ENCODE data around the gene ASTN2.

The ASTN2 gene

GRCh38 chr9:117125531-117125930 is 289.3 kb downstream of the ASTN2 start:
- no peak for TF ChIP-seq CTCF (IDR thresholded peaks at IDR 0.05; ENCODE audit: low read depth, low read length, missing control alignments)
- DNase-seq (ENCODE audit: extremely low read depth, low read depth), result no peak
- no peak overlapping the region for H3K4me3 ChIP-seq (replicated peaks; ENCODE audit: low read depth, low read length)

GRCh38 chr9:117123729-117124128 is 291.1 kb downstream of the ASTN2 start:
- no peak for TF ChIP-seq CTCF (IDR thresholded peaks at IDR 0.05; ENCODE audit: low read depth, low read length, missing control alignments)
- no peak overlapping the region for H3K4me3 ChIP-seq (replicated peaks; ENCODE audit: low read depth, low read length)
- no peak for DNase-seq (ENCODE audit: extremely low read depth, low read depth)

GRCh38 chr9:117122953-117123352 is 291.9 kb downstream of the ASTN2 start:
- DNase-seq (ENCODE audit: extremely low read depth, low read depth), result no peak
- H3K4me3 ChIP-seq (replicated peaks; ENCODE audit: low read depth, low read length), result no peak overlapping the region
- no peak for TF ChIP-seq CTCF (IDR thresholded peaks at IDR 0.05; ENCODE audit: low read depth, low read length, missing control alignments)

- DNase-seq (ENCODE audit: extremely low read depth, low read depth), result no peak
- no peak for TF ChIP-seq CTCF (IDR thresholded peaks at IDR 0.05; ENCODE audit: low read depth, low read length, missing control alignments)
- no peak overlapping the region for H3K4me3 ChIP-seq (replicated peaks; ENCODE audit: low read depth, low read length)
Measured at GRCh38 chr9:117122102-117122501, 292.8 kb downstream of the ASTN2 start.

GRCh38 chr9:117121316-117121715 is 293.5 kb downstream of the ASTN2 start:
- no peak overlapping the region for H3K4me3 ChIP-seq (replicated peaks; ENCODE audit: low read depth, low read length)
- DNase-seq (ENCODE audit: extremely low read depth, low read depth), result no peak
- TF ChIP-seq CTCF (IDR thresholded peaks at IDR 0.05; ENCODE audit: low read depth, low read length, missing control alignments), result no peak

- no peak for DNase-seq (ENCODE audit: extremely low read depth, low read depth)
- H3K4me3 ChIP-seq (replicated peaks; ENCODE audit: low read depth, low read length), result no peak overlapping the region
- TF ChIP-seq CTCF (IDR thresholded peaks at IDR 0.05; ENCODE audit: low read depth, low read length, missing control alignments), result no peak
Measured at GRCh38 chr9:117120061-117120460, 294.8 kb downstream of the ASTN2 start.

GRCh38 chr9:117116084-117116483 is 298.8 kb downstream of the ASTN2 start:
- TF ChIP-seq CTCF (IDR thresholded peaks at IDR 0.05; ENCODE audit: low read depth, low read length, missing control alignments), result no peak
- H3K4me3 ChIP-seq (replicated peaks; ENCODE audit: low read depth, low read length), result no peak overlapping the region
- DNase-seq (ENCODE audit: extremely low read depth, low read depth), result no peak

Measured in HFF-Myc (cell line).